ENCODE measurements around the gene RUNDC3A.

DNA sequence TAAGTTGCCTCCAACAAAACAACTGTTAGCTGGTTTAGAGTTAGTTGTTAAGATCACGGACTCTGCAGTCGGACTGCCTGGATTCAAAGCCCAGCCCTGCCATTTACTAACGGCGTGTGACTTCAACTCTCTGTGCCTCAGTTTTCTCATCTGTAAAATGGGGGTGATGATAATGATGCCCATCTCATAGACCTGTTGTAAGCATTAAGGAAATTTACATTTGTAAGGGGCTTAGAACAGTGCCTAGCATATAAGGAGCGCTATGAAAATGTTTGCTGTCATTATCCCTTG is 41.3 kb upstream of the RUNDC3A start:
- TF ChIP-seq, protein P1, sequence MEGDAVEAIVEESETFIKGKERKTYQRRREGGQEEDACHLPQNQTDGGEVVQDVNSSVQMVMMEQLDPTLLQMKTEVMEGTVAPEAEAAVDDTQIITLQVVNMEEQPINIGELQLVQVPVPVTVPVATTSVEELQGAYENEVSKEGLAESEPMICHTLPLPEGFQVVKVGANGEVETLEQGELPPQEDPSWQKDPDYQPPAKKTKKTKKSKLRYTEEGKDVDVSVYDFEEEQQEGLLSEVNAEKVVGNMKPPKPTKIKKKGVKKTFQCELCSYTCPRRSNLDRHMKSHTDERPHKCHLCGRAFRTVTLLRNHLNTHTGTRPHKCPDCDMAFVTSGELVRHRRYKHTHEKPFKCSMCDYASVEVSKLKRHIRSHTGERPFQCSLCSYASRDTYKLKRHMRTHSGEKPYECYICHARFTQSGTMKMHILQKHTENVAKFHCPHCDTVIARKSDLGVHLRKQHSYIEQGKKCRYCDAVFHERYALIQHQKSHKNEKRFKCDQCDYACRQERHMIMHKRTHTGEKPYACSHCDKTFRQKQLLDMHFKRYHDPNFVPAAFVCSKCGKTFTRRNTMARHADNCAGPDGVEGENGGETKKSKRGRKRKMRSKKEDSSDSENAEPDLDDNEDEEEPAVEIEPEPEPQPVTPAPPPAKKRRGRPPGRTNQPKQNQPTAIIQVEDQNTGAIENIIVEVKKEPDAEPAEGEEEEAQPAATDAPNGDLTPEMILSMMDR (IDR thresholded peaks at IDR 0.05): no peak
- TF ChIP-seq POLR2A (IDR thresholded peaks at IDR 0.05) (no peak), POLR2AphosphoS5 (IDR thresholded peaks at IDR 0.05) (no peak)

Measured in gastroesophageal sphincter (tissue), 3 donors.